Fibroblast of lung (primary cell): ENCODE results near the gene BIN1. TPM values are rescaled to one million over a fixed set of nuclear protein-coding genes. Genes with fewer than 3 reads are reported as not detected.

Experiments
- DNase-seq, 2 donors: peaks; one replicate each; pipeline versions ENCODE4 v3.0.0 to v3.0.0-alpha.2; 2010; ENCODE audit warnings: low read depth in 2 of 2
- H2AFZ ChIP-seq: 2 replicates; pipeline ENCODE4 v1.5.1; 2012; ENCODE audit warnings: low read length, control low read depth, inconsistent platforms
- H3K27ac ChIP-seq: 2 replicates; pipeline ENCODE4 v1.5.1; 2011; ENCODE audit warnings: low read length, control low read depth; ENCODE audit not compliant: insufficient read depth
- H3K27me3 ChIP-seq: 2 replicates; pipeline ENCODE4 v1.5.1; 2011; ENCODE audit warnings: mild to moderate bottlenecking, low read length; ENCODE audit not compliant: control insufficient read depth, insufficient read depth
- H3K36me3 ChIP-seq: 2 replicates; pipeline ENCODE4 v1.5.1; 2011; ENCODE audit warnings: low read length; ENCODE audit not compliant: control insufficient read depth, insufficient read depth
- H3K4me1 ChIP-seq: 2 replicates; pipeline ENCODE4 v1.5.1; 2011; ENCODE audit warnings: low read length; ENCODE audit not compliant: control insufficient read depth, insufficient read depth; ENCODE audit errors: extremely low read depth
- H3K4me2 ChIP-seq: 2 replicates; pipeline ENCODE4 v1.5.1; 2011; ENCODE audit warnings: low read length, control low read depth; ENCODE audit not compliant: insufficient read depth; ENCODE audit errors: extremely low read depth
- H3K4me3 ChIP-seq, 4 experiments: fragments of 200-600 bp in 1 of 4; sonication (generic) in 1 of 4; replicated peaks in 1 of 4; 2 replicates each; pipeline ENCODE4 v1.5.1; 2011 to 2016; ENCODE audit warnings: low read length in 4 of 4, low read depth in 3 of 4, mild to moderate bottlenecking in 3 of 4, control low read depth in 2 of 4, inconsistent platforms in 1 of 4, mixed read lengths in 1 of 4; ENCODE audit not compliant: insufficient read depth in 1 of 4; ENCODE audit errors: control extremely low read depth in 1 of 4
- H3K79me2 ChIP-seq: 2 replicates; pipeline ENCODE4 v1.5.1; 2012; ENCODE audit warnings: mild to moderate bottlenecking, low read length, inconsistent platforms; ENCODE audit not compliant: control insufficient read depth, insufficient read depth
- H3K9ac ChIP-seq: 2 replicates; pipeline ENCODE4 v1.5.1; 2011; ENCODE audit warnings: mild to moderate bottlenecking, low read length, control low read depth; ENCODE audit not compliant: insufficient read depth
- H3K9me3 ChIP-seq: 2 replicates; pipeline ENCODE4 v1.5.1; 2012; ENCODE audit warnings: low read depth, low read length; ENCODE audit not compliant: control insufficient read depth, insufficient read depth
- H4K20me1 ChIP-seq: 2 replicates; pipeline ENCODE4 v1.5.1; 2011; ENCODE audit warnings: low read length; ENCODE audit not compliant: control insufficient read depth, insufficient read depth; ENCODE audit errors: extremely low read depth
- EZH2 ChIP-seq: IDR thresholded peaks from 2 replicates; pipeline ENCODE4 v1.5.1; 2012; ENCODE audit warnings: low read length, control low read depth, mild to moderate bottlenecking; ENCODE audit errors: missing control alignments
- polyA plus RNA-seq, 2 donors: library from polyadenylated mRNA; depleted of rRNA in 1 of 2; stranded (reverse) in 1 of 2; unstranded in 1 of 2; fragments of >200 nt; gene quantifications; 2 replicates each; pipeline ENCODE4 v1.2.1, GENCODE V29; 2011 to 2012; ENCODE audit warnings: missing spikeins in 1 of 2
- total RNA-seq: library from RNA; depleted of rRNA; stranded (reverse); fragments of >200 nt; gene quantifications from 2 replicates; pipeline ENCODE4 v1.2.1, GENCODE V29; 2014
- TF ChIP-seq, protein P1 (sequence below), 2 donors: IDR thresholded peaks in 1 of 2; conservative IDR thresholded peaks in 1 of 2; 1 replicate in 1 of 2; 2 replicates in 1 of 2; pipeline ENCODE4 v1.5.1; 2011 to 2012; ENCODE audit warnings: low read length in 2 of 2, control low read depth in 1 of 2, inconsistent platforms in 1 of 2, low read depth in 1 of 2, mild to moderate bottlenecking in 1 of 2

BIN1 gene
- total and polyA plus RNA-seq, 2 donors (not counting 1 experiment from before 2014, with no cell fraction given), result 17.3 to 68.7 TPM

DNA sequence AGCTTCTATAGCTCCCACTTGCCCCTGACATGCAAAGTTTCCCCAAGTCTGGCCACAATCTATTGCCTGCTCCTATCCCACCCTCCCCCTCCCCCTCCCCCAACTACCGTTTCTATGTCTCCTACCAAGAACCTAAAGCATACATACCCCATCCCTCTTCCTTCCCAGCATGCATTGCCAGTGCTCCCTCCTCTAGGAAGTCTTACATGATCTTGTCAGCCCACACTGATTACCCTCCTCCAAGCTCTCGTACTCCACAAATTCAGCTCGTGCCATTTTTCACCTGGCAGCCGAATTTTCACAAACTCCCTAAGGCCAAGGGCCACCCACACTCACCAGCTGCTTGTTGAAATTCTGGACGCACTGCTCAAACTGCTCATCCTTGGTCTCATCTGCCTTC, 30.7 kb downstream of the BIN1 start:
- Histone ChIP-seq H3K4me1 (peaks cover 4% of the 10 kb centered on the region), H3K27ac (no peak overlapping the region), H3K9ac (no peak overlapping the region), H3K79me2 (no peaks in the 10 kb centered on the region), H3K27me3 (no peaks in the 10 kb centered on the region), H3K9me3 (no peaks in the 10 kb centered on the region), H3K4me2 (no peak overlapping the region), H4K20me1 (no peaks in the 10 kb centered on the region), H3K36me3 (no peaks in the 10 kb centered on the region), H2AFZ (no peak overlapping the region), H3K4me3 (no peak overlapping the region)
- no peak for DNase-seq
- no peak for TF ChIP-seq EZH2
- TF ChIP-seq, protein P1, sequence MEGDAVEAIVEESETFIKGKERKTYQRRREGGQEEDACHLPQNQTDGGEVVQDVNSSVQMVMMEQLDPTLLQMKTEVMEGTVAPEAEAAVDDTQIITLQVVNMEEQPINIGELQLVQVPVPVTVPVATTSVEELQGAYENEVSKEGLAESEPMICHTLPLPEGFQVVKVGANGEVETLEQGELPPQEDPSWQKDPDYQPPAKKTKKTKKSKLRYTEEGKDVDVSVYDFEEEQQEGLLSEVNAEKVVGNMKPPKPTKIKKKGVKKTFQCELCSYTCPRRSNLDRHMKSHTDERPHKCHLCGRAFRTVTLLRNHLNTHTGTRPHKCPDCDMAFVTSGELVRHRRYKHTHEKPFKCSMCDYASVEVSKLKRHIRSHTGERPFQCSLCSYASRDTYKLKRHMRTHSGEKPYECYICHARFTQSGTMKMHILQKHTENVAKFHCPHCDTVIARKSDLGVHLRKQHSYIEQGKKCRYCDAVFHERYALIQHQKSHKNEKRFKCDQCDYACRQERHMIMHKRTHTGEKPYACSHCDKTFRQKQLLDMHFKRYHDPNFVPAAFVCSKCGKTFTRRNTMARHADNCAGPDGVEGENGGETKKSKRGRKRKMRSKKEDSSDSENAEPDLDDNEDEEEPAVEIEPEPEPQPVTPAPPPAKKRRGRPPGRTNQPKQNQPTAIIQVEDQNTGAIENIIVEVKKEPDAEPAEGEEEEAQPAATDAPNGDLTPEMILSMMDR (conservative IDR thresholded peaks at IDR 0.05 in 1 of 2, IDR thresholded peaks at IDR 0.05 in 1 of 2; ENCODE audit: low read depth in 1 of 2, low read length in 2 of 2), result no peak

DNA sequence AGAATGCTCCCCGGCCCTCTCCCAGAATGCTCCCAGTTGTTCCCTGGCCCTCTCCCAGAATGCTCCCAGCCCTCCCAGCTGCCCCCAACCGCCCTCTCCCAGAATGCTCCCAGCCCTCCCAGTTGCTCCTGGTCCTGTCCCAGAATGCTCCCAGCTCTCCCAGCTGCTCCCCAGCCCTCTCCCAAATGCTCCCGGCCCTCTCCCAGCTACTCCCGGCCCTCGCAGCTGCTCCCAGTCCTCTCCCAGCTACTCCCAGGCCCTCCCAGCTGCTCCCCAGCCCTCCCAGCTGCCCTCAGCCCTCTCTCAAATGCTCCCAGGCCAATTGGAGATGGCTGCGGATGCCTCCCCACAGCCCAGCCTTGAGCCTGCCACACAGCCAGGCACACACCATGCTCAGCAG, 31.1 kb downstream of the BIN1 start:
- TF ChIP-seq, protein P1 (conservative IDR thresholded peaks at IDR 0.05 in 1 of 2, IDR thresholded peaks at IDR 0.05 in 1 of 2; ENCODE audit: low read depth in 1 of 2, low read length in 2 of 2), result no peak
- TF ChIP-seq EZH2, result no peak
- H3K4me2 ChIP-seq, result no peak overlapping the region
- no peak overlapping the region for H3K27ac ChIP-seq
- H3K4me1 ChIP-seq, result no peaks in the 10 kb centered on the region
- H2AFZ ChIP-seq, result no peak overlapping the region
- H3K9ac ChIP-seq, result no peak overlapping the region
- DNase-seq, result no peak
- no peaks in the 10 kb centered on the region for H3K79me2 ChIP-seq
- no peaks in the 10 kb centered on the region for H3K9me3 ChIP-seq
- no peaks in the 10 kb centered on the region for H3K27me3 ChIP-seq
- no peaks in the 10 kb centered on the region for H3K36me3 ChIP-seq
- H4K20me1 ChIP-seq, result no peaks in the 10 kb centered on the region
- H3K4me3 ChIP-seq, result no peak overlapping the region

DNA sequence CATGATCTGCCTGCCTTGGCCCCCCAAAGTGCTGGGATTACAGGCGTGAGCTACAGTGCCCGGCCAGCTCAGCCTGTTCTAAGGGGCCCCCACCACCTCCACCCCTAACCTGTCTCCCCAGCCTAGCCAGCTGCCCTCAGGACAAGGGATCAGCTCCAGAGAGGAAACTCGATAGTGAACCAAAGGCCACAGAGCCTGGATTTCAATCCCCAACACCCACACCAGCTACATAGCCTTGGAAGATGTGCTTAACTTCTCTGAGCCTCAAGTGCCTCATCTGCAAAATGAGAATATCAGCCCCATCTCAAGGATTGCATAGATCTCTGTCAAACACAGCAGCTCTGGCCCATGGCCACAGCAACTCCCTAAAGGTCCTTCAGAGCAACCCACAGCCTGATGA, 32.0 kb downstream of the BIN1 start:
- H3K27ac ChIP-seq, result no peak overlapping the region
- no peaks in the 10 kb centered on the region for H3K79me2 ChIP-seq
- H4K20me1 ChIP-seq, result no peaks in the 10 kb centered on the region
- H3K4me1 ChIP-seq, result no peaks in the 10 kb centered on the region
- no peak for DNase-seq
- H3K36me3 ChIP-seq, result peaks cover 3% of the 10 kb centered on the region
- TF ChIP-seq EZH2, result no peak
- TF ChIP-seq, protein P1 (conservative IDR thresholded peaks at IDR 0.05 in 1 of 2, IDR thresholded peaks at IDR 0.05 in 1 of 2; ENCODE audit: low read depth in 1 of 2, low read length in 2 of 2), result no peak
- H3K4me3 ChIP-seq, result no peak overlapping the region
- no peak overlapping the region for H2AFZ ChIP-seq
- no peaks in the 10 kb centered on the region for H3K27me3 ChIP-seq
- no peaks in the 10 kb centered on the region for H3K9me3 ChIP-seq
- H3K4me2 ChIP-seq, result no peak overlapping the region
- H3K9ac ChIP-seq, result no peak overlapping the region
